ENCODE results near the gene ZFYVE28.

GRCh38 chr4:2241003-2241402 is 177.4 kb downstream of the ZFYVE28 start:
- no peak for TF ChIP-seq POLR2A (IDR thresholded peaks at IDR 0.05)
- no peak for TF ChIP-seq CTCF (IDR thresholded peaks at IDR 0.05)
- TF ChIP-seq POLR2AphosphoS5 (IDR thresholded peaks at IDR 0.05; ENCODE audit: insufficient read depth in 1 of 2, low read depth in 1 of 2), result no peak

All from vagina (tissue), 2 donors.